Liver (tissue), 3 donors: ENCODE results near the gene LY86.

ENCODE experiments used
- FOXA1 ChIP-seq: IDR thresholded peaks from 2 replicates; pipeline ENCODE4 v1.6.1; 2016; ENCODE audit warnings: antibody characterized with exemption
- FOXA2 ChIP-seq: IDR thresholded peaks from 2 replicates; pipeline ENCODE4 v1.6.1; 2016; ENCODE audit warnings: antibody characterized with exemption
- GABPA ChIP-seq, 2 donors: IDR thresholded peaks in 1 of 2; conservative IDR thresholded peaks in 1 of 2; 2 replicates each; pipeline ENCODE4 v1.6.1; 2016; ENCODE audit warnings: antibody characterized with exemption in 2 of 2, mild to moderate bottlenecking in 1 of 2, moderate library complexity in 1 of 2
- JUND ChIP-seq, 2 donors: IDR thresholded peaks; 2 replicates each; pipeline ENCODE4 v1.6.1; 2016; ENCODE audit warnings: antibody characterized with exemption in 2 of 2
- RAD21 ChIP-seq, 2 donors: IDR thresholded peaks; 2 replicates each; pipeline ENCODE4 v1.6.1; 2016; ENCODE audit warnings: antibody characterized with exemption in 2 of 2, mild to moderate bottlenecking in 2 of 2
- RXRA ChIP-seq, 2 donors: IDR thresholded peaks; 2 replicates each; pipeline ENCODE4 v1.6.1; 2017 to 2018; ENCODE audit warnings: antibody characterized with exemption in 2 of 2, mild to moderate bottlenecking in 1 of 2
- SP1 ChIP-seq: IDR thresholded peaks from 2 replicates; pipeline ENCODE4 v1.6.1; 2018; ENCODE audit warnings: antibody characterized with exemption, mild to moderate bottlenecking
- TAF1 ChIP-seq: conservative IDR thresholded peaks from 2 replicates; pipeline ENCODE4 v1.6.1; 2016; ENCODE audit warnings: antibody characterized with exemption, mild to moderate bottlenecking
- YY1 ChIP-seq: IDR thresholded peaks from 2 replicates; pipeline ENCODE4 v1.6.1; 2016; ENCODE audit warnings: antibody characterized with exemption, mild to moderate bottlenecking
- TF ChIP-seq, protein P1 (sequence below): fragments of 150-350 bp; IDR thresholded peaks from 2 replicates; pipeline ENCODE4 v1.5.1; 2017; ENCODE audit warnings: improper control_type of control experiment, low read depth, low read length; ENCODE audit not compliant: missing input control
- TF ChIP-seq, protein P2 (sequence below): IDR thresholded peaks from 2 replicates; pipeline ENCODE4 v1.6.1; 2016; ENCODE audit warnings: antibody characterized with exemption, mild to moderate bottlenecking
- TF ChIP-seq, protein P3 (sequence below): IDR thresholded peaks from 2 replicates; pipeline ENCODE4 v1.6.1; 2016; ENCODE audit warnings: antibody characterized with exemption
- TF ChIP-seq, protein P4 (sequence below): IDR thresholded peaks from 2 replicates; pipeline ENCODE4 v1.6.1; 2016; ENCODE audit warnings: antibody characterized with exemption
- donor health status: healthy.
- donor health status: healthy.

DNA sequence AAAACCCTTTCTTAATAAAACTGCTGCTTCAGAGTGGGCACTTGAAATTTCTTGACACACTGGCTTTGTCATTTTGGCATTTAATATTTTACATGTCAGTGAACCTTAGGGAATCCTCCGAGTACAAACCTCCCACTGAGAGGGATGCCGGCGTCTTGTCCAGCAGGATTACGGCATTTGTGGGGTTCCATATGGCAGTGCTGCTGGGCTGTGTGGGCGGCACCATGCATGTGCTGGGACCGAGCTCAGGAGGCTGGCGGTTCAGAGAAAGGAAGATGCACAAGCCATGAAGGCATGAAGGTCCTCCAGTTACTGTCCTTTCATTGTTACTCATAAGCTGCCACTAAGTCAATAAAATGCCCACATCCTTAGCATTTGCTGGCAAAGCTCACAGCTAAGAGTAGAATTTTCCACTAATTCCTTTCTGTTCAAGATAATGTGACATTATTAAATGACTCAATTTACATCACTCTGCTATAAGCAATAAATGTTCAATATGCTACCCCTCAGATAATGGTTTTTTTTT is 61.4 kb downstream of the LY86 start:
- TF ChIP-seq, protein P1, sequence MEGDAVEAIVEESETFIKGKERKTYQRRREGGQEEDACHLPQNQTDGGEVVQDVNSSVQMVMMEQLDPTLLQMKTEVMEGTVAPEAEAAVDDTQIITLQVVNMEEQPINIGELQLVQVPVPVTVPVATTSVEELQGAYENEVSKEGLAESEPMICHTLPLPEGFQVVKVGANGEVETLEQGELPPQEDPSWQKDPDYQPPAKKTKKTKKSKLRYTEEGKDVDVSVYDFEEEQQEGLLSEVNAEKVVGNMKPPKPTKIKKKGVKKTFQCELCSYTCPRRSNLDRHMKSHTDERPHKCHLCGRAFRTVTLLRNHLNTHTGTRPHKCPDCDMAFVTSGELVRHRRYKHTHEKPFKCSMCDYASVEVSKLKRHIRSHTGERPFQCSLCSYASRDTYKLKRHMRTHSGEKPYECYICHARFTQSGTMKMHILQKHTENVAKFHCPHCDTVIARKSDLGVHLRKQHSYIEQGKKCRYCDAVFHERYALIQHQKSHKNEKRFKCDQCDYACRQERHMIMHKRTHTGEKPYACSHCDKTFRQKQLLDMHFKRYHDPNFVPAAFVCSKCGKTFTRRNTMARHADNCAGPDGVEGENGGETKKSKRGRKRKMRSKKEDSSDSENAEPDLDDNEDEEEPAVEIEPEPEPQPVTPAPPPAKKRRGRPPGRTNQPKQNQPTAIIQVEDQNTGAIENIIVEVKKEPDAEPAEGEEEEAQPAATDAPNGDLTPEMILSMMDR: no peak
- TF ChIP-seq GABPA (IDR thresholded peaks at IDR 0.05 in 1 of 2, conservative IDR thresholded peaks at IDR 0.05 in 1 of 2) (no peak), SP1 (no peak), TAF1 (no peak), FOXA2 (no peak), RXRA (IDR thresholded peaks at IDR 0.05) (no peak), JUND (IDR thresholded peaks at IDR 0.05) (no peak), FOXA1 (no peak), RAD21 (IDR thresholded peaks at IDR 0.05) (no peak), YY1 (no peak)
- TF ChIP-seq, protein P2, sequence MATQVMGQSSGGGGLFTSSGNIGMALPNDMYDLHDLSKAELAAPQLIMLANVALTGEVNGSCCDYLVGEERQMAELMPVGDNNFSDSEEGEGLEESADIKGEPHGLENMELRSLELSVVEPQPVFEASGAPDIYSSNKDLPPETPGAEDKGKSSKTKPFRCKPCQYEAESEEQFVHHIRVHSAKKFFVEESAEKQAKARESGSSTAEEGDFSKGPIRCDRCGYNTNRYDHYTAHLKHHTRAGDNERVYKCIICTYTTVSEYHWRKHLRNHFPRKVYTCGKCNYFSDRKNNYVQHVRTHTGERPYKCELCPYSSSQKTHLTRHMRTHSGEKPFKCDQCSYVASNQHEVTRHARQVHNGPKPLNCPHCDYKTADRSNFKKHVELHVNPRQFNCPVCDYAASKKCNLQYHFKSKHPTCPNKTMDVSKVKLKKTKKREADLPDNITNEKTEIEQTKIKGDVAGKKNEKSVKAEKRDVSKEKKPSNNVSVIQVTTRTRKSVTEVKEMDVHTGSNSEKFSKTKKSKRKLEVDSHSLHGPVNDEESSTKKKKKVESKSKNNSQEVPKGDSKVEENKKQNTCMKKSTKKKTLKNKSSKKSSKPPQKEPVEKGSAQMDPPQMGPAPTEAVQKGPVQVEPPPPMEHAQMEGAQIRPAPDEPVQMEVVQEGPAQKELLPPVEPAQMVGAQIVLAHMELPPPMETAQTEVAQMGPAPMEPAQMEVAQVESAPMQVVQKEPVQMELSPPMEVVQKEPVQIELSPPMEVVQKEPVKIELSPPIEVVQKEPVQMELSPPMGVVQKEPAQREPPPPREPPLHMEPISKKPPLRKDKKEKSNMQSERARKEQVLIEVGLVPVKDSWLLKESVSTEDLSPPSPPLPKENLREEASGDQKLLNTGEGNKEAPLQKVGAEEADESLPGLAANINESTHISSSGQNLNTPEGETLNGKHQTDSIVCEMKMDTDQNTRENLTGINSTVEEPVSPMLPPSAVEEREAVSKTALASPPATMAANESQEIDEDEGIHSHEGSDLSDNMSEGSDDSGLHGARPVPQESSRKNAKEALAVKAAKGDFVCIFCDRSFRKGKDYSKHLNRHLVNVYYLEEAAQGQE: no peak
- TF ChIP-seq, protein P3, sequence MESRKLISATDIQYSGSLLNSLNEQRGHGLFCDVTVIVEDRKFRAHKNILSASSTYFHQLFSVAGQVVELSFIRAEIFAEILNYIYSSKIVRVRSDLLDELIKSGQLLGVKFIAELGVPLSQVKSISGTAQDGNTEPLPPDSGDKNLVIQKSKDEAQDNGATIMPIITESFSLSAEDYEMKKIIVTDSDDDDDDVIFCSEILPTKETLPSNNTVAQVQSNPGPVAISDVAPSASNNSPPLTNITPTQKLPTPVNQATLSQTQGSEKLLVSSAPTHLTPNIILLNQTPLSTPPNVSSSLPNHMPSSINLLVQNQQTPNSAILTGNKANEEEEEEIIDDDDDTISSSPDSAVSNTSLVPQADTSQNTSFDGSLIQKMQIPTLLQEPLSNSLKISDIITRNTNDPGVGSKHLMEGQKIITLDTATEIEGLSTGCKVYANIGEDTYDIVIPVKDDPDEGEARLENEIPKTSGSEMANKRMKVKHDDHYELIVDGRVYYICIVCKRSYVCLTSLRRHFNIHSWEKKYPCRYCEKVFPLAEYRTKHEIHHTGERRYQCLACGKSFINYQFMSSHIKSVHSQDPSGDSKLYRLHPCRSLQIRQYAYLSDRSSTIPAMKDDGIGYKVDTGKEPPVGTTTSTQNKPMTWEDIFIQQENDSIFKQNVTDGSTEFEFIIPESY: no peak
- TF ChIP-seq, protein P4, sequence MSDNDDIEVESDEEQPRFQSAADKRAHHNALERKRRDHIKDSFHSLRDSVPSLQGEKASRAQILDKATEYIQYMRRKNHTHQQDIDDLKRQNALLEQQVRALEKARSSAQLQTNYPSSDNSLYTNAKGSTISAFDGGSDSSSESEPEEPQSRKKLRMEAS: no peak
